ENCODE data around the gene RACGAP1.
A peak's percentile ranks its signal among the peaks of the same experiment; 100 is the strongest.

The RACGAP1 gene

GRCh38 chr12:49967042-49967776 is 58.1 kb downstream of the RACGAP1 start:
- ATAC-seq: peak; percentile 84 to 85

GRCh38 chr12:49966511-49967041 is 58.7 kb downstream of the RACGAP1 start:
- ATAC-seq: no peak

- no peak for ATAC-seq
These were observed 59.5 kb downstream of the RACGAP1 start for GRCh38 chr12:49965836-49966235.

GRCh38 chr12:49964849-49965624 is 60.3 kb downstream of the RACGAP1 start:
- no peak for ATAC-seq

- no peak for ATAC-seq
These were observed 61.1 kb downstream of the RACGAP1 start for GRCh38 chr12:49963976-49964815.

- ATAC-seq: no peak
These were observed 62.2 kb downstream of the RACGAP1 start for GRCh38 chr12:49962861-49963765.

- ATAC-seq: no peak
These were observed 63.1 kb downstream of the RACGAP1 start for GRCh38 chr12:49961993-49962764.

- ATAC-seq: peak in 1 of 2 donors; percentile 9
These were observed 64.0 kb downstream of the RACGAP1 start, which contains the start of gene AQP5 for GRCh38 chr12:49961111-49961922. TSS of gene AQP5 (plus strand) at chr12:49961872. CDS start at chr12:49962018, 146 bp downstream.

GRCh38 chr12:49960474-49961110 is 64.7 kb downstream of the RACGAP1 start:
- no peak for ATAC-seq

- ATAC-seq: no peak
These were observed 65.4 kb downstream of the RACGAP1 start for GRCh38 chr12:49959685-49960473.

- no peak for ATAC-seq
These were observed 67.7 kb downstream of the RACGAP1 start for GRCh38 chr12:49957570-49957967.

GRCh38 chr12:49956663-49957569 is 68.4 kb downstream of the RACGAP1 start:
- no peak for ATAC-seq

GRCh38 chr12:49955899-49956662 is 69.2 kb downstream of the RACGAP1 start:
- no peak for ATAC-seq

GRCh38 chr12:49954863-49955830 is 70.1 kb downstream of the RACGAP1 start:
- no peak for ATAC-seq
